ENCODE data around the gene ABL1.

ABL1 gene

DNA sequence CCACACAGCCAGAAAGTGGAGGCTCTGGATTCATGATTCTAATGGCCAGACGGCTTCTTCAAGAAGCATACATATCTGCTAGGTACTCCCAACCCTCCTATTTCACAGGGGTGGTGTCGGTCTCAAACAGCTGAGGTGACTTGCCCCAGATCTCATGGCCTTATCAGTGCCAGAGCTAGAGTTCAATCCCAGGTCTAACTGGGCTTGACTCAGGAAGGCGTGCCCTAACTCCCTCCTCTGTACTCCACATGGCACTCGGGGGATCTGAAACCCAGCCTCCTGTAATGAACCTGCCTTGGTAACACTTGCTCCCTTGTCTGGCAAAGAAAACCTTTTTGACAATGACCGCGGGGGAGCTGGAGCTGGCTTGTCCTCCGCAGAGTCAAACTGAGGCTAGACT lies 59.5 kb downstream of the ABL1 start:
- Histone ChIP-seq H3K27me3 (ENCODE audit: control insufficient read depth in 5 of 5, insufficient read depth in 4 of 5, low read length in 5 of 5) (peaks cover 9 to 18% (median 16%) of the 10 kb centered on the region in 5 donors), H3K9me3 (ENCODE audit: control insufficient read depth in 5 of 5, low read length in 5 of 5) (no peaks in the 10 kb centered on the region), H3K36me3 (ENCODE audit: control insufficient read depth in 5 of 5, insufficient read depth in 5 of 5, low read length in 5 of 5) (peaks cover 0 to 33% (median 20%) of the 10 kb centered on the region in 5 donors), H3K4me3 (ENCODE audit: low read depth in 1 of 5, low read length in 5 of 5) (no peak overlapping the region), H3K4me1 (ENCODE audit: control insufficient read depth in 5 of 5, insufficient read depth in 5 of 5, low read length in 5 of 5) (peaks cover 0 to 31% (median 26%) of the 10 kb centered on the region in 5 donors), H3K27ac (ENCODE audit: low read depth, low read length) (no peak overlapping the region), H3K9ac (ENCODE audit: low read length in 5 of 5) (peak overlapping the region in 1 of 5 donors; percentile 7)

DNA sequence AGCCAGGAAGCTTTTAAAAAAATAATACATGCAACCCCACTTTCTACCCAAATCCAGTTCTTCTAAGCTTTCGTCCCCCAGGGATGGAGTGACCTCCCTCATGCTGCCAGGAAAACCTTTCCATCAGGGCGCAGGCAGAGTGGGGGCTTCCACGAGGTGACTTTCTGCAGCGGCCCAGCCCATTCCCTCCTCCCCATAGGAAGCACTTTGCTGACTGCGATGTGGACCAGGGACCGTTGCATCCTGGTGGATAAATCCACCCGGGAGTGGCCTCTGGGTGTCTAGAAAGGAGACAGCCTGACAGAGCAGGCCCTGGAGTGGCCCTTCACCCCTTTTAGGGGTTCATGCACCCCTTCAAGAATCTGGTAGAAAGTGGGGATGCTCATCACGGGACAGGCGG lies 60.0 kb downstream of the ABL1 start:
- Histone ChIP-seq H3K9ac (ENCODE audit: low read length in 5 of 5) (no peak overlapping the region), H3K4me3 (ENCODE audit: low read depth in 1 of 5, low read length in 5 of 5) (no peak overlapping the region), H3K9me3 (ENCODE audit: control insufficient read depth in 5 of 5, low read length in 5 of 5) (no peaks in the 10 kb centered on the region), H3K27ac (ENCODE audit: low read depth, low read length) (no peak overlapping the region), H3K27me3 (ENCODE audit: control insufficient read depth in 5 of 5, insufficient read depth in 4 of 5, low read length in 5 of 5) (peaks cover 10 to 20% (median 19%) of the 10 kb centered on the region in 5 donors), H3K36me3 (ENCODE audit: control insufficient read depth in 5 of 5, insufficient read depth in 5 of 5, low read length in 5 of 5) (peaks cover 0 to 30% (median 17%) of the 10 kb centered on the region in 5 donors), H3K4me1 (ENCODE audit: control insufficient read depth in 5 of 5, insufficient read depth in 5 of 5, low read length in 5 of 5) (peaks cover 0 to 31% (median 26%) of the 10 kb centered on the region in 5 donors)

DNA sequence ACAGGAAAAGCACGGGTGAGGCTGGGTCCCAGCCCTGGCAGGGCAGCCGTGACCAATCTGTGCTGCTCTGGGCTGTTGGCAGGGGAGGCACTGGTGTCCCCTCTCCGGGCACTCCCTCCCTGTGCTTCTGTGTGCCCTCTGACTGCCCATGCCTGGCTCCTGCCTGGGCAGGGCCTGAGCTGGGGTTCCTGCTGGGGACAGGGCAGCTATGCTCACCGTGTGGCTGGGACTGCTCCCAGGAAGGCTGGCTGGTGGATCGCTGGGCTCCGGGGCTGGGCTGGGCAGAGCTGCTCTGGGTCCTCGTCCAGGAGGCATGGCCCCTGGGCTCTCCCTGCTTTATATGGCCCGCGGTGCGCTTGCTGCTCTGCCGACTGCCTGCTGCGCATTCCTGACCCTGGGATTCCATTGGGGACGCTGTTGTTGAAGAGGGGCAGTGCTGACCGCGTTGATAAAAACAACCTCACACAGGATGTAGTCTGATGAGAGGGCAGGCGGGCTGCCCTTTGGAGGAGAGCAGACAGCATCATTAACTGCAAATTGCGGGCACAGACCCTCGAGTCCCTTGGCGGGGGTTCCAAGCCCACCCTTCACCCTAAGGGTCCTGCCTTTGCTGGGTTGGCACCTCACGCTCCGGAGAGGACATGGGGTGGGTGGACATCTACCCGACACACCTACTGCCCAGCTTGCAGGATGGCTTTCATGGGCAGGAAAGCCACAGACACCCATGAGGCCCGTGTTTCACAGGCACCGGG lies 60.6 kb downstream of the ABL1 start:
- no peak overlapping the region for H3K9ac ChIP-seq (ENCODE audit: low read length in 5 of 5)
- no peak overlapping the region for H3K4me3 ChIP-seq (ENCODE audit: low read depth in 1 of 5, low read length in 5 of 5)
- H3K4me1 ChIP-seq (ENCODE audit: control insufficient read depth in 5 of 5, insufficient read depth in 5 of 5, low read length in 5 of 5): peaks cover 0 to 31% (median 26%) of the 10 kb centered on the region in 5 donors
- no peaks in the 10 kb centered on the region for H3K9me3 ChIP-seq (ENCODE audit: control insufficient read depth in 5 of 5, low read length in 5 of 5)
- H3K36me3 ChIP-seq (ENCODE audit: control insufficient read depth in 5 of 5, insufficient read depth in 5 of 5, low read length in 5 of 5): peaks cover 0 to 25% (median 10%) of the 10 kb centered on the region in 5 donors
- peaks cover 16 to 26% (median 21%) of the 10 kb centered on the region in 5 donors for H3K27me3 ChIP-seq (ENCODE audit: control insufficient read depth in 5 of 5, insufficient read depth in 4 of 5, low read length in 5 of 5)
- H3K27ac ChIP-seq (ENCODE audit: low read depth, low read length): no peak overlapping the region

DNA sequence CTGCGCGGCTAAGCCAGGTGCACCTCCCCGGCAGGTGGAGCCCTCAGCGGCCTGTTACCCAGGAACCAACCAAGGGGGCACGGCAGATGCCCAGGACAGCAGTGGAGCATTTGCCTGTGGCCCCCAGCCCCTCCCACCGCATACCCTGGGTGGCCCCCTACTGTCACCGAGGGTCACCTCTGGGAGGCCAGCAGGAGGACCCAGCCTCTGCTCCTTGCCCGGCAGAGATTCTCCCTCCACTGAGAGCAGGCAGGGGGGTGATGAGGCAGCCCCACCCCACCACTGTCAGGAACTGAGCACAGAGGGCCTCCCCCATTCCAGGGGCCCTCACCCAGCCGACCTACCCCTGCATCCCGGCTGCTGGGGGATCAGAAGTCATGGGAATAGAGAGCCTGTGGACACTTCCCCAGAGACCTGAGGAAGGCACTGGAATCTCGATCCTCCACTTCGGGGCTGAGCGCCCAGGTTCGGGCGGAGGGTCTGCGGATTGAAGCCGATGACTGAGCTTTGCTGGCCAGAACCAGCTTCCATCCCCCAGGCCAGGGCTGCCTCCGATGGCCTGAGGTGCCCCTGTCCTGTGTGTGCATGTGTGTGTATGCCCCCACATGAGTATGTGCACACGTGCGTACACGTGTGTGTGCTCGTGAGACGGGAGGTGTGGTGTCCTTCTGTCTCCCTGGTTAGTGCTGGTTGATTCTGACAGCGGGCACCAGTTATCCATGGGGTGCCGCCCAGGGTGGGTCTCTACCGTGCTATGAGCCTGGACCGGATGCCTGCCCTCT lies 61.4 kb downstream of the ABL1 start, which contains the start of gene QRFP:
QRFP (minus strand) TSS at position 580 of the 782 bp plus-strand sequence. CDS start 2,974 bp downstream, outside the sequence.
- Histone ChIP-seq H3K27ac (ENCODE audit: low read depth, low read length) (no peak within 1 kb of the TSS), H3K27me3 (ENCODE audit: control insufficient read depth in 5 of 5, insufficient read depth in 4 of 5, low read length in 5 of 5) (peaks cover 23 to 33% (median 27%) of the 10 kb centered on the region in 5 donors), H3K9me3 (ENCODE audit: control insufficient read depth in 5 of 5, low read length in 5 of 5) (no peaks in the 10 kb centered on the region), H3K4me1 (ENCODE audit: control insufficient read depth in 5 of 5, insufficient read depth in 5 of 5, low read length in 5 of 5) (peaks cover 0 to 31% (median 26%) of the 10 kb centered on the region in 5 donors), H3K9ac (ENCODE audit: low read length in 5 of 5) (no peak within 1 kb of the TSS), H3K36me3 (ENCODE audit: control insufficient read depth in 5 of 5, insufficient read depth in 5 of 5, low read length in 5 of 5) (peaks cover 0 to 18% (median 10%) of the 10 kb centered on the region in 5 donors), H3K4me3 (ENCODE audit: low read depth in 1 of 5, low read length in 5 of 5) (no peak within 1 kb of the TSS)

DNA sequence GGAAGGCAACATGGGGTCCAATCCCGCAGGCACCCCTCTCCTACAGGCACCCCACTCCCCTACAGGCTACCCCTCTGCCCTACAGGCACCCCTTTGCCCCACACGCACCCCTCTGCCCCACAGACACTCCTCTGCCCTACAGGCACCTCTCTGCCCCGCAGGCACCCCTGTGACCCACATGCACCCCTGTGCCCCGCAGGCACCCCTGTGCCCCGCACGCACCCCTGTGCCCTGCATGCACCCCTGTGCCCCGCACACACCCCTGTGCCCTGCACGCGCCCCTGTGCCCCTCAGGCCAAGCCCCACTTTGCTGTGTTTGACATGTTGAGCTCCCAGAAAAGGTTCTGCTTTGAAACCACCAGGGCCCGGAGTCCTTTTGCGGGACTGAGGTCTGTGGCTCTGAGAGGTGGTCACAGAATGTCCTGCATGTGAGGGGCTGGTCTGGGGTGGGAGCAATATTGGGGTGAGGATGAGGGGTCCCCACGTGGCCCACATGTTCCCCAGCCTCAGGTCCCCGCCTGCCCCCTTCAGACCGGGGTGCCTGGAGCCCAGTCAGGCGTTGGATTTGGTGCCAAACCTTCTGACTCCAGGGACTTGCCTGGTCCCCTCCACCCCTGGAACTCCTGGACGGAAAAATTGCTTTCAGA lies 62.2 kb downstream of the ABL1 start:
- no peak overlapping the region for H3K9ac ChIP-seq (ENCODE audit: low read length in 5 of 5)
- H3K27ac ChIP-seq (ENCODE audit: low read depth, low read length): no peak overlapping the region
- H3K36me3 ChIP-seq (ENCODE audit: control insufficient read depth in 5 of 5, insufficient read depth in 5 of 5, low read length in 5 of 5): peaks cover 0 to 13% (median 10%) of the 10 kb centered on the region in 5 donors
- no peak overlapping the region for H3K4me3 ChIP-seq (ENCODE audit: low read depth in 1 of 5, low read length in 5 of 5)
- peaks cover 0 to 31% (median 24%) of the 10 kb centered on the region in 5 donors for H3K4me1 ChIP-seq (ENCODE audit: control insufficient read depth in 5 of 5, insufficient read depth in 5 of 5, low read length in 5 of 5)
- H3K27me3 ChIP-seq (ENCODE audit: control insufficient read depth in 5 of 5, insufficient read depth in 4 of 5, low read length in 5 of 5): peaks cover 26 to 40% (median 35%) of the 10 kb centered on the region in 5 donors
- H3K9me3 ChIP-seq (ENCODE audit: control insufficient read depth in 5 of 5, low read length in 5 of 5): no peaks in the 10 kb centered on the region

DNA sequence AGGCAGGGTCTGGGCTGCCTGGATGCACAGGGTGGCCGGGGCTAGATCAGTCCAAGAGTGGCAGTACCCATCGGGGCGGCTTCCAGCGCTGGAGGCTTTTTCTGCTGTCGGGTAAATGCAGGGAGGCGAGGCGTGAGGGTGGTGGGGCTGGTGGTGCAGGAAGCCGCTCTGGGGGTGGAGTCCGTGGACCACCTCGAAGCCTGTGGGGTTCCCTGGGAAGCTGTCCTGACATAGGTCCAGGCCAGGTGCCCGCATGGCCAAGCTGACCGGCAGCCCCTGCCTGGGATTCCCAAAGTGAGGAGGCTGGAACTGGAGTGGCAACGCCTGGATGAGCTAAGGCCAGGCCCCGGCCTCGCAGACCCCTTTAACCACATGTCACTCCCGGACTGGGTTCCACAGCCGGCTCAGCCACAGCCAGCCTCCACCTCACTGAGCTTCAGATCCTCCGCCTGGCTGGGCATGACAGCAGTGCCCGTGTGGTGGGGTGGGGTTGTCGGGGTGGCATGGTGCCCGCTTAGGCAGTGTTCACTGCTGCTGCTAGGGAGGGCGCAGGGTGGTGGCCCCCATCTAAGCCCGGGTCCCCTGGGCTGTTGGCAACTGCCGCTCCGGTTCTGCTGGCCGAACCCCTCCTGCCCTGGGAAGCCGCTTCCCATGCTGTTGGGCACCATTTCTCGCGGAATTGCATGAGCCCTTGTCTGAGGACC lies 62.9 kb downstream of the ABL1 start:
- H3K27ac ChIP-seq (ENCODE audit: low read depth, low read length): no peak overlapping the region
- peaks cover 0 to 25% (median 16%) of the 10 kb centered on the region in 5 donors for H3K4me1 ChIP-seq (ENCODE audit: control insufficient read depth in 5 of 5, insufficient read depth in 5 of 5, low read length in 5 of 5)
- no peak overlapping the region for H3K4me3 ChIP-seq (ENCODE audit: low read depth in 1 of 5, low read length in 5 of 5)
- no peak overlapping the region for H3K9ac ChIP-seq (ENCODE audit: low read length in 5 of 5)
- peaks cover 30 to 45% (median 40%) of the 10 kb centered on the region in 5 donors for H3K27me3 ChIP-seq (ENCODE audit: control insufficient read depth in 5 of 5, insufficient read depth in 4 of 5, low read length in 5 of 5)
- H3K36me3 ChIP-seq (ENCODE audit: control insufficient read depth in 5 of 5, insufficient read depth in 5 of 5, low read length in 5 of 5): peaks cover 0 to 7% (median 6%) of the 10 kb centered on the region in 5 donors
- no peaks in the 10 kb centered on the region for H3K9me3 ChIP-seq (ENCODE audit: control insufficient read depth in 5 of 5, low read length in 5 of 5)

DNA sequence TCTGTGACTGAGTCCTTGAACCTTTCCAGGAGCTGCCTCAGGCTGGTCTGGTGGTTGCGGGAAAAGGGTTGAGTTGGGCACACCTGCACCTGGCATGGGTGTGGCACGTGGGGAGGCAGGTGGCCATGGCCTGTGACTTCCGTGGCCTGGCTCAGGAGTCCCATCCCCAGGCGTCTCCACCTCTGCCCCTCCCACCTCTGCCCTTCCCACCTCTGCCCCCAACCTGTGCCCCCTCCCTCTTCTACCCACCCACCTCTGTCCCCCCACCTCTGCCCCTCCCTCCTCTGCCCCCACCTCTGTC lies 63.4 kb downstream of the ABL1 start:
- Histone ChIP-seq H3K27ac (ENCODE audit: low read depth, low read length) (no peak overlapping the region), H3K36me3 (ENCODE audit: control insufficient read depth in 5 of 5, insufficient read depth in 5 of 5, low read length in 5 of 5) (peaks cover 0 to 2% (median under 1%) of the 10 kb centered on the region in 5 donors), H3K27me3 (ENCODE audit: control insufficient read depth in 5 of 5, insufficient read depth in 4 of 5, low read length in 5 of 5) (peaks cover 30 to 50% (median 44%) of the 10 kb centered on the region in 5 donors), H3K9ac (ENCODE audit: low read length in 5 of 5) (no peak overlapping the region), H3K4me1 (ENCODE audit: control insufficient read depth in 5 of 5, insufficient read depth in 5 of 5, low read length in 5 of 5) (peaks cover 0 to 20% (median 11%) of the 10 kb centered on the region in 5 donors), H3K9me3 (ENCODE audit: control insufficient read depth in 5 of 5, low read length in 5 of 5) (no peaks in the 10 kb centered on the region), H3K4me3 (ENCODE audit: low read depth in 1 of 5, low read length in 5 of 5) (no peak overlapping the region)

DNA sequence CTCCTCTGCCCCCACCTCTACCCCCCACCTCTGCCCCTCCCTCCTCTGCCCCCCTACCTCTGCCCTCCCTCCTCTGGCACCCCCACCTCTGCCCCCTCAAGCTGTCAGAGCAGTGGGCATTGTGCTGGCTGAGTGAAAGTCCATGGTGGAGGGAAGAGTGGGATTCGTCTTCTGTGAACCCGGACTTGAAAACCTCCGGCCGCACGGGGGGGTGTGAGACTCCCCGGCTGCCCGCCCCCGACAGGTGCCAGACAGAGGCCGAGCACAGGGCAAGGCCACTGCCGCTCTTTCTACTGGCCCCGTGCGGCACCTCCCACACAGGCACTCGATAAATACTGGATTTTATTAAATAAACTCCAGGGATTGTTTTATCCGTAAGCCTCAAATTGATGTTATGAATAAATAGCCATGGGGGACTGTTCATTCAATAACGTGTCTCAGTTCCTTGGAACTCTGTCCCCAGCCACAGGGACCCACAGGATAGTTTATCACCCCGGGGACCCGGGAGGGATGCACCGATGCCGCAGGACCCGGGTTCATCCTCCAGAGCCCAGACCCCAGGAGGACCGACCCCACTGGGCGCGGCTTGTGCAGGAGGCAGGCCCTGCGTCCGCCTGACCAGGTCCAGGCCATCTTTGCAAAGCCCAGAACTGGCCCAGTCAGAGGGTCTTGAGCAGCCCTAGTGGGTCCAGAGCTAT lies 64.1 kb downstream of the ABL1 start:
- peaks cover 30 to 57% (median 51%) of the 10 kb centered on the region in 5 donors for H3K27me3 ChIP-seq (ENCODE audit: control insufficient read depth in 5 of 5, insufficient read depth in 4 of 5, low read length in 5 of 5)

More for the DNA sequence above, 64.1 kb downstream of the ABL1 start:
- Histone ChIP-seq H3K9ac (ENCODE audit: low read length in 5 of 5) (no peak overlapping the region), H3K9me3 (ENCODE audit: control insufficient read depth in 5 of 5, low read length in 5 of 5) (no peaks in the 10 kb centered on the region), H3K4me3 (ENCODE audit: low read depth in 1 of 5, low read length in 5 of 5) (no peak overlapping the region), H3K27ac (ENCODE audit: low read depth, low read length) (no peak overlapping the region), H3K4me1 (ENCODE audit: control insufficient read depth in 5 of 5, insufficient read depth in 5 of 5, low read length in 5 of 5) (peaks cover 0 to 13% (median 4%) of the 10 kb centered on the region in 5 donors), H3K36me3 (ENCODE audit: control insufficient read depth in 5 of 5, insufficient read depth in 5 of 5, low read length in 5 of 5) (no peaks in the 10 kb centered on the region)
